ENCODE results near the gene MYOM3.

The MYOM3 gene

DNA sequence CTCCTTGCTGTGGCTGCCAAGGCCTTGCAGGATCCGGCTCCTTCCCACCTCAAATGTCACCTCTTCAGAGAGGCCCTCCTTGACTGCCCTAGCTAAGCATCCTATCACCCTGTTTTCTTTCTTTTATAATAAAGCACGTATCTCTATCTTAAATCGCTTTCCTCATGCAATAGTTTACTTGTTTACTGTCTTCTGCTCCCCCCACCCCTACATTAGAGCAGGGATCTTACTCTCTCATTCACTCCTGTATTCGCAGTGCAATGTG is 36.4 kb downstream of the MYOM3 start:
- Histone ChIP-seq H2AFZ (ENCODE audit: low read depth, low read length) (no peak overlapping the region), H3K9ac (ENCODE audit: low read length) (no peak overlapping the region), H3K36me3 (replicated peaks; ENCODE audit: low read depth, low read length) (no peaks in the 10 kb centered on the region), H3K4me3 (ENCODE audit: low read length) (no peak overlapping the region), H3K4me2 (ENCODE audit: low read length) (no peak overlapping the region), H3K4me1 (ENCODE audit: low read length) (no peaks in the 10 kb centered on the region; the same call in 1 of the 2 replicates), H4K20me1 (ENCODE audit: insufficient read depth, low read length) (no peaks in the 10 kb centered on the region), H3K79me2 (ENCODE audit: low read length) (no peaks in the 10 kb centered on the region), H3K9me3 (ENCODE audit: insufficient read depth, low read length) (no peaks in the 10 kb centered on the region), H3K27me3 (ENCODE audit: low read depth, low read length) (no peaks in the 10 kb centered on the region), H3K27ac (ENCODE audit: low read length) (no peak overlapping the region)
- no peak for TF ChIP-seq EZH2phosphoT487 (IDR thresholded peaks at IDR 0.05; ENCODE audit: low read depth)
- TF ChIP-seq, protein P1, sequence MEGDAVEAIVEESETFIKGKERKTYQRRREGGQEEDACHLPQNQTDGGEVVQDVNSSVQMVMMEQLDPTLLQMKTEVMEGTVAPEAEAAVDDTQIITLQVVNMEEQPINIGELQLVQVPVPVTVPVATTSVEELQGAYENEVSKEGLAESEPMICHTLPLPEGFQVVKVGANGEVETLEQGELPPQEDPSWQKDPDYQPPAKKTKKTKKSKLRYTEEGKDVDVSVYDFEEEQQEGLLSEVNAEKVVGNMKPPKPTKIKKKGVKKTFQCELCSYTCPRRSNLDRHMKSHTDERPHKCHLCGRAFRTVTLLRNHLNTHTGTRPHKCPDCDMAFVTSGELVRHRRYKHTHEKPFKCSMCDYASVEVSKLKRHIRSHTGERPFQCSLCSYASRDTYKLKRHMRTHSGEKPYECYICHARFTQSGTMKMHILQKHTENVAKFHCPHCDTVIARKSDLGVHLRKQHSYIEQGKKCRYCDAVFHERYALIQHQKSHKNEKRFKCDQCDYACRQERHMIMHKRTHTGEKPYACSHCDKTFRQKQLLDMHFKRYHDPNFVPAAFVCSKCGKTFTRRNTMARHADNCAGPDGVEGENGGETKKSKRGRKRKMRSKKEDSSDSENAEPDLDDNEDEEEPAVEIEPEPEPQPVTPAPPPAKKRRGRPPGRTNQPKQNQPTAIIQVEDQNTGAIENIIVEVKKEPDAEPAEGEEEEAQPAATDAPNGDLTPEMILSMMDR (IDR thresholded peaks at IDR 0.05; ENCODE audit: low read depth, low read length): no peak

DNA sequence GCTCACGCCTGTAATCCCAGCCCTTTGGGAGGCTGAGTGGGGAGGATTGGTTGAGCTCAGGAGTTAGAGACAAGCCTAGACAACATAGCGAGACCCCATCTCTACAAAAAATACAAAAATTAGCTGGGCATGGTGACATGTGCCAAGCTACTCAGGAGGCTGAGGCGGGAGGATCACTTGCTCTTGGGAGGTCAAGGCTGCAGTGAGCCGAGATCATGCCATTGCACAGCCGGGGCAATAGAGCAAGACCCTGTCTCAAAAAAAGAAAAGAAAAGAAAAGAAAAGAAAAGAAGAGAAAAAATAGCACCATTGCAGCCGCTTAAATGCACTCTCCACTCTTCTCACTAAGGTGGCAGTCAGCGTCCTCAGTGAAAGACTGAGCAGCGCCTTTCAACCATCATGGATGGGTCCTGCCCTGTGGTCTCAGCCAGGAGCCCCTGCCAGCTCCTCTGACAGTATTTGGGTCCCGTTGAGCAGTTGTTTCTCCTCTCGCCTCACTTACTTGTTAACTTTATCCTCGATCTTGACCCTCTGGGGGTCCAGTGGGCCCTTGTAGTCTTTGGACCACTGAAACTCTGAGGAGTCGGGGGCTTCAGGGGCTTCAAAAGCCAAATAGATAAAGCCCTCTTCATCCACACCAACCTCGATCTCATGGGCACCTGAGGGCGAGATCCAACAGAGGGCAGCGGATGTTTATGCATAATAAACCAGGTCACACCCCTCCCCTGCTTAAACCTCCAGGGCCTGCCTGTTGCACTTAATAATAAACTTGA is 36.9 kb downstream of the MYOM3 start:
- H4K20me1 ChIP-seq (ENCODE audit: insufficient read depth, low read length): no peaks in the 10 kb centered on the region
- H3K79me2 ChIP-seq (ENCODE audit: low read length): no peaks in the 10 kb centered on the region
- no peak overlapping the region for H3K9ac ChIP-seq (ENCODE audit: low read length)
- H3K4me1 ChIP-seq (ENCODE audit: low read length): no peaks in the 10 kb centered on the region; the same call in 1 of the 2 replicates
- no peak overlapping the region for H3K27ac ChIP-seq (ENCODE audit: low read length)
- H2AFZ ChIP-seq (ENCODE audit: low read depth, low read length): no peak overlapping the region
- no peaks in the 10 kb centered on the region for H3K36me3 ChIP-seq (replicated peaks; ENCODE audit: low read depth, low read length)
- no peak overlapping the region for H3K4me2 ChIP-seq (ENCODE audit: low read length)
- no peak overlapping the region for H3K4me3 ChIP-seq (ENCODE audit: low read length)
- H3K27me3 ChIP-seq (ENCODE audit: low read depth, low read length): no peaks in the 10 kb centered on the region
- TF ChIP-seq, protein P1 (IDR thresholded peaks at IDR 0.05; ENCODE audit: low read depth, low read length): no peak
- no peak for TF ChIP-seq EZH2phosphoT487 (IDR thresholded peaks at IDR 0.05; ENCODE audit: low read depth)
- H3K9me3 ChIP-seq (ENCODE audit: insufficient read depth, low read length): no peaks in the 10 kb centered on the region

DNA sequence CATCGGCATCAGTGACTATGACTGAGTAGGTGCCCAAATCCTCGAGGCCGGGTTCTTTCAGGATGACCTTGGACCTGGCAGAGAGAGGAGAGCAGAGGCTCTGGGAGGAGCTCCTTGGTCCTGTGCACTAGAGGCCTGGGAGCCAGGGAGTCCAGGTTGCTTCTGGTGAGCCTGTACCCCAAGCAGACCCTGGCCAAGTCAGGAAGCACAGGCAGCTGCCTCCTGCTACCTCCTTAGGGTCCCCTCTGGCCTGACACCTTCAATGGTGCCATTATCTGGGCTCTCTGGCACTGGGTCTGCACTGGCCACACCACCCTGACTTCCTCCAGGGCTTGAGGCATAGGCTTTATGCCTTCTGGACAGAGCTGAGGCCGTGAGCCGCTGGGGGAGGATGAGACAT is 37.7 kb downstream of the MYOM3 start:
- no peaks in the 10 kb centered on the region for H3K27me3 ChIP-seq (ENCODE audit: low read depth, low read length)
- no peaks in the 10 kb centered on the region for H3K9me3 ChIP-seq (ENCODE audit: insufficient read depth, low read length)
- no peak overlapping the region for H3K27ac ChIP-seq (ENCODE audit: low read length)
- H3K79me2 ChIP-seq (ENCODE audit: low read length): no peaks in the 10 kb centered on the region
- peaks cover 2% of the 10 kb centered on the region for H3K4me1 ChIP-seq (ENCODE audit: low read length)
- H3K9ac ChIP-seq (ENCODE audit: low read length): no peak overlapping the region
- H3K4me3 ChIP-seq (ENCODE audit: low read length): no peak overlapping the region
- H4K20me1 ChIP-seq (ENCODE audit: insufficient read depth, low read length): no peaks in the 10 kb centered on the region
- no peak overlapping the region for H3K4me2 ChIP-seq (ENCODE audit: low read length)
- no peak for TF ChIP-seq EZH2phosphoT487 (IDR thresholded peaks at IDR 0.05; ENCODE audit: low read depth)
- TF ChIP-seq, protein P1 (IDR thresholded peaks at IDR 0.05; ENCODE audit: low read depth, low read length): no peak
- no peak overlapping the region for H2AFZ ChIP-seq (ENCODE audit: low read depth, low read length)
- no peaks in the 10 kb centered on the region for H3K36me3 ChIP-seq (replicated peaks; ENCODE audit: low read depth, low read length)

DNA sequence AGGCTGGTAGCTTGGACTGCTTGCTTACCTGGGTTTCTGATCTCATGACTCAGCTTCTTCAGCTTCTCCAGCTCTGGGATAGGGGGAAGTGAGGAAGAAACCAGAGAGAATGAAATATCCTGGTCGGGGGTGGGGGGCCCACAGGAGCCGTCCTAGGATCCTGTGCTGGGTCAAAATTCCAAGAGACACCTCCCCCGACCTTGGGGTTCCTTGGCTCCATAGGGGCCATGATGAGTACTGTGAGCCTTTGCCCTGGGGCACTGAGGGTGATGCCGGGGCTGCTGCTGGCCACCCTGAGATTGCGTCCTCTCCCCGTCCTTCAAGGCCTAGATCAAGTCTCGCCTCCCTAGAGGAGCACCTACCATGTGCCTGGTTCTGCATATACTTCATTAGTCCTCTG is 40.0 kb downstream of the MYOM3 start:
- H3K9me3 ChIP-seq (ENCODE audit: insufficient read depth, low read length): no peaks in the 10 kb centered on the region
- no peak for TF ChIP-seq EZH2phosphoT487 (IDR thresholded peaks at IDR 0.05; ENCODE audit: low read depth)
- TF ChIP-seq, protein P1 (IDR thresholded peaks at IDR 0.05; ENCODE audit: low read depth, low read length): no peak
- no peaks in the 10 kb centered on the region for H3K36me3 ChIP-seq (replicated peaks; ENCODE audit: low read depth, low read length)
- H3K4me1 ChIP-seq (ENCODE audit: low read length): peaks cover 5% of the 10 kb centered on the region
- no peaks in the 10 kb centered on the region for H3K79me2 ChIP-seq (ENCODE audit: low read length)
- H3K4me3 ChIP-seq (ENCODE audit: low read length): no peak overlapping the region
- no peak overlapping the region for H3K9ac ChIP-seq (ENCODE audit: low read length)
- no peak overlapping the region for H3K4me2 ChIP-seq (ENCODE audit: low read length)
- H2AFZ ChIP-seq (ENCODE audit: low read depth, low read length): no peak overlapping the region
- H3K27ac ChIP-seq (ENCODE audit: low read length): no peak overlapping the region
- H3K27me3 ChIP-seq (ENCODE audit: low read depth, low read length): no peaks in the 10 kb centered on the region
- no peaks in the 10 kb centered on the region for H4K20me1 ChIP-seq (ENCODE audit: insufficient read depth, low read length)
